IMR-90 (cell line): ENCODE data around the gene TRAF3IP1.

Source experiments
- BHLHE40 ChIP-seq: fragments of 150-350 bp; IDR thresholded peaks from 2 replicates; pipeline ENCODE4 v1.6.1; 2016; ENCODE audit warnings: mild to moderate bottlenecking, low read depth, low read length
- CEBPB ChIP-seq: IDR thresholded peaks from 2 replicates; pipeline ENCODE4 v1.6.1; 2012; ENCODE audit warnings: low read depth, low read length, improper control_type of control experiment
- FOS ChIP-seq: fragments of 150-350 bp; IDR thresholded peaks from 2 replicates; pipeline ENCODE4 v1.6.1; 2016; ENCODE audit warnings: low read depth, low read length
- MAZ ChIP-seq: IDR thresholded peaks from 2 replicates; pipeline ENCODE4 v1.6.1; 2012; ENCODE audit warnings: low read depth, mild to moderate bottlenecking, low read length, improper control_type of control experiment, moderate library complexity, borderline replicate concordance
- MXI1 ChIP-seq: IDR thresholded peaks from 2 replicates; pipeline ENCODE4 v1.6.1; 2012; ENCODE audit warnings: low read depth, mild to moderate bottlenecking, low read length, moderate library complexity, borderline replicate concordance
- NFE2L2 ChIP-seq: fragments of 150-350 bp; IDR thresholded peaks from 2 replicates; pipeline ENCODE4 v1.6.1; 2016; ENCODE audit warnings: low read depth, mild to moderate bottlenecking, low read length
- POLR2A ChIP-seq: IDR thresholded peaks from 2 replicates; pipeline ENCODE4 v1.6.1; 2012; ENCODE audit warnings: mild to moderate bottlenecking, low read depth, low read length
- RAD21 ChIP-seq: IDR thresholded peaks from 2 replicates; pipeline ENCODE4 v1.6.1; 2012; ENCODE audit warnings: low read length, improper control_type of control experiment
- RCOR1 ChIP-seq: IDR thresholded peaks from 2 replicates; pipeline ENCODE4 v1.6.1; 2012; ENCODE audit warnings: mild to moderate bottlenecking, low read length, improper control_type of control experiment; ENCODE audit not compliant: insufficient replicate concordance
- RFX5 ChIP-seq: IDR thresholded peaks from 2 replicates; pipeline ENCODE4 v1.8.0; 2012; ENCODE audit warnings: low read depth, mild to moderate bottlenecking, low read length, moderate library complexity
- SMC3 ChIP-seq: fragments of 150-350 bp; IDR thresholded peaks from 2 replicates; pipeline ENCODE4 v1.6.1; 2016; ENCODE audit warnings: low read depth, mild to moderate bottlenecking, antibody characterized with exemption, low read length, moderate library complexity
- TF ChIP-seq, protein P1 (sequence below): conservative IDR thresholded peaks from 2 replicates; pipeline ENCODE4 v1.5.1; 2012; ENCODE audit warnings: mild to moderate bottlenecking, low read depth, low read length, improper control_type of control experiment
- TF ChIP-seq, protein P2 (sequence below): fragments of 150-350 bp; IDR thresholded peaks from 2 replicates; pipeline ENCODE4 v1.6.1; 2016; ENCODE audit warnings: low read depth, mild to moderate bottlenecking, low read length, moderate library complexity, borderline replicate concordance
- TF ChIP-seq, protein P3 (sequence below): fragments of 150-350 bp; IDR thresholded peaks from 2 replicates; pipeline ENCODE4 v1.6.1; 2017; ENCODE audit warnings: mild to moderate bottlenecking, antibody characterized with exemption, low read length, low read depth

DNA sequence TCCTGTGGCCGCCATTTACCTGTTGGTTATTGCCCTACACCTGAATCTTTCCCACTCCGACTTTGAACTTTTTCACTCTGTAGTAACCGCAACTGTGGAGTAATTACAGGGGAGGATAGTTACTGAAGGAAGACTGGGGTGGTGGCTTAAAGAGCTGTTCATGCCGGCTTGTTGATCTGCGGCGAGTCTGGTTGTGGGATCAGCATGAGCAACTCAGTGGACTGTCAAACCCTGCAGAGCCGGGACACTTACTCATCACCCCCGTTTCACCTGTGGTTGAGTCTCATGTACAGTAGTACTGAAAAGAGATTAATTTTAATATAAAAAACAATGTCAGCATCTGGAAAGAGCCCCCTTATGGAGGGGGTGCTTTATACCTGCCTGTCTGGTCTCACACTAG is 108.5 kb downstream of the TRAF3IP1 start:
- TF ChIP-seq, protein P1, sequence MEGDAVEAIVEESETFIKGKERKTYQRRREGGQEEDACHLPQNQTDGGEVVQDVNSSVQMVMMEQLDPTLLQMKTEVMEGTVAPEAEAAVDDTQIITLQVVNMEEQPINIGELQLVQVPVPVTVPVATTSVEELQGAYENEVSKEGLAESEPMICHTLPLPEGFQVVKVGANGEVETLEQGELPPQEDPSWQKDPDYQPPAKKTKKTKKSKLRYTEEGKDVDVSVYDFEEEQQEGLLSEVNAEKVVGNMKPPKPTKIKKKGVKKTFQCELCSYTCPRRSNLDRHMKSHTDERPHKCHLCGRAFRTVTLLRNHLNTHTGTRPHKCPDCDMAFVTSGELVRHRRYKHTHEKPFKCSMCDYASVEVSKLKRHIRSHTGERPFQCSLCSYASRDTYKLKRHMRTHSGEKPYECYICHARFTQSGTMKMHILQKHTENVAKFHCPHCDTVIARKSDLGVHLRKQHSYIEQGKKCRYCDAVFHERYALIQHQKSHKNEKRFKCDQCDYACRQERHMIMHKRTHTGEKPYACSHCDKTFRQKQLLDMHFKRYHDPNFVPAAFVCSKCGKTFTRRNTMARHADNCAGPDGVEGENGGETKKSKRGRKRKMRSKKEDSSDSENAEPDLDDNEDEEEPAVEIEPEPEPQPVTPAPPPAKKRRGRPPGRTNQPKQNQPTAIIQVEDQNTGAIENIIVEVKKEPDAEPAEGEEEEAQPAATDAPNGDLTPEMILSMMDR = no peak
- no peak for TF ChIP-seq RCOR1
- no peak for TF ChIP-seq NFE2L2
- TF ChIP-seq POLR2A = no peak
- TF ChIP-seq RFX5 = no peak
- no peak for TF ChIP-seq RAD21
- TF ChIP-seq CEBPB = no peak
- no peak for TF ChIP-seq BHLHE40
- TF ChIP-seq, protein P2, sequence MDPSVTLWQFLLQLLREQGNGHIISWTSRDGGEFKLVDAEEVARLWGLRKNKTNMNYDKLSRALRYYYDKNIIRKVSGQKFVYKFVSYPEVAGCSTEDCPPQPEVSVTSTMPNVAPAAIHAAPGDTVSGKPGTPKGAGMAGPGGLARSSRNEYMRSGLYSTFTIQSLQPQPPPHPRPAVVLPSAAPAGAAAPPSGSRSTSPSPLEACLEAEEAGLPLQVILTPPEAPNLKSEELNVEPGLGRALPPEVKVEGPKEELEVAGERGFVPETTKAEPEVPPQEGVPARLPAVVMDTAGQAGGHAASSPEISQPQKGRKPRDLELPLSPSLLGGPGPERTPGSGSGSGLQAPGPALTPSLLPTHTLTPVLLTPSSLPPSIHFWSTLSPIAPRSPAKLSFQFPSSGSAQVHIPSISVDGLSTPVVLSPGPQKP = no peak
- TF ChIP-seq MXI1 = no peak
- TF ChIP-seq, protein P3, sequence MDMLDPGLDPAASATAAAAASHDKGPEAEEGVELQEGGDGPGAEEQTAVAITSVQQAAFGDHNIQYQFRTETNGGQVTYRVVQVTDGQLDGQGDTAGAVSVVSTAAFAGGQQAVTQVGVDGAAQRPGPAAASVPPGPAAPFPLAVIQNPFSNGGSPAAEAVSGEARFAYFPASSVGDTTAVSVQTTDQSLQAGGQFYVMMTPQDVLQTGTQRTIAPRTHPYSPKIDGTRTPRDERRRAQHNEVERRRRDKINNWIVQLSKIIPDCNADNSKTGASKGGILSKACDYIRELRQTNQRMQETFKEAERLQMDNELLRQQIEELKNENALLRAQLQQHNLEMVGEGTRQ = no peak
- TF ChIP-seq FOS = no peak
- TF ChIP-seq SMC3 = no peak
- TF ChIP-seq MAZ = no peak
